HL-60/S4 treated with phorbol 12-myristate 13-acetate at 8.2 ng/mL for 4 days and 3 days (cell line): ENCODE results near the gene ELL.
"Not testable (repeated sequence)": the region's sequence is repeated elsewhere in the genome, so short reads cannot be mapped to it uniquely, and the experiment has no call there.

Experiments
- in situ Hi-C: fragments of 300-500 bp; cut with MboI; formaldehyde crosslinking; loops from 2 replicates; pipeline ENCODE4 v1.15.0; 2022; ENCODE audit warnings: low sequenced_read_pairs

Gene ELL

DNA sequence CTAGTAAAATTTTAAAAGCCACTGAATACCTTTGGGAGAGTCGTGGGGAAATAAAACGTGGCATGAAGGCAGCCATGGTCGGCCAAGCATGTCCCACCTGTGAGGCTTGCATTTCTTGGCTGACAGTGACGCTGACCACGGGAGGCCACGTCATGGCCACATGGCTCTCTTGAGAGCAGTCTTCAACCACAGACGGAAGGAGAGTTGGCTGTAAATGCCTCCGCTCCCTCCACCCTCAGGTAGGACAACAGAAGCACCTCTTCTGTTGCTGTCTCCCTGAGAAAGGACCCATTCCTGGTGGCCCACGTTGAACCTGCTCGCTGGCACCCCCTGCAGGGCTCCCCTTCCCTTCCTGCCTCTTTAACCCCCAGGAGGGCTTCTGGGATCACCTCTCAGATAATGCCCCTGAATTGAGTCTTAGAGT is 113.8 kb downstream of the ELL start:
- in situ Hi-C loops, result no loop called here

DNA sequence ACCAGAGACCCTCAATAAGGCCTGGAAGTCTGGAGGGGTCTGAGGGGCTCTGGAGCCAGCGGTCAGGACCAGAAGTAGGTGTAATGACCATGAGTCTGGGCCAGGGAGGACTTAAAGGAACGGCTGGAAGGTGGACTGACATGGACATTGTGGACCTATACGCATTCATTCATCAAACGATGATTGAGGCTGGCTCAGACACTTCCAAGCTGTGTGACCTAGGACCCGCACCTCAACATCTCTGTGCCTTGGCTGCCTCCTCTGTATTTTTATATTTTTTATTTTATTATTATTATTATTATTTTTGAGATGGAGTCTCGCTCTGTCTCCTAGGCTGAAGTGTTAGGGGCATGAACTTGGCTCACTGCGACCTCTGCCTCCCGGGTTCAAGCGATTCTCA is 115.1 kb downstream of the ELL start:
- in situ Hi-C loops, result no loop called here

DNA sequence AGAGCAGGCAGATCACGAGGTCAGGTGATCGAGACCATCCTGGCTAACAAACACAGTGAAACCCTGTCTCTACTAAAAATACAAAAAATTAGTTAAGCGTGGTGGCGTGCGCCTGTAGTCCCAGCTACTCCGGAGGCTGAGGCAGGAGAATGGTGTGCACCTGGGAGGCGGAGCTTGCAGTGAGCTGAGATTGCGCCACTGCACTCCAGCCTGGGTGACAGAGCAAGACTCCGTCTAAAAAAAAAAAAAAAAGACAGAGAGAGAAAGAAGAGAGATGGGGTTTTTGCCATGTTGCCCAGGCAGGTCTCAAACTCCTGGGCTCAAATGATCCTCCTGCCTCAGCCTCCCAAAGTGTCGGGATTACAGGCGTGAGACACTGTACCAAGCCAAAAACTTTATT is 116.1 kb downstream of the ELL start:
- in situ Hi-C loops, result not testable (repeated sequence)

DNA sequence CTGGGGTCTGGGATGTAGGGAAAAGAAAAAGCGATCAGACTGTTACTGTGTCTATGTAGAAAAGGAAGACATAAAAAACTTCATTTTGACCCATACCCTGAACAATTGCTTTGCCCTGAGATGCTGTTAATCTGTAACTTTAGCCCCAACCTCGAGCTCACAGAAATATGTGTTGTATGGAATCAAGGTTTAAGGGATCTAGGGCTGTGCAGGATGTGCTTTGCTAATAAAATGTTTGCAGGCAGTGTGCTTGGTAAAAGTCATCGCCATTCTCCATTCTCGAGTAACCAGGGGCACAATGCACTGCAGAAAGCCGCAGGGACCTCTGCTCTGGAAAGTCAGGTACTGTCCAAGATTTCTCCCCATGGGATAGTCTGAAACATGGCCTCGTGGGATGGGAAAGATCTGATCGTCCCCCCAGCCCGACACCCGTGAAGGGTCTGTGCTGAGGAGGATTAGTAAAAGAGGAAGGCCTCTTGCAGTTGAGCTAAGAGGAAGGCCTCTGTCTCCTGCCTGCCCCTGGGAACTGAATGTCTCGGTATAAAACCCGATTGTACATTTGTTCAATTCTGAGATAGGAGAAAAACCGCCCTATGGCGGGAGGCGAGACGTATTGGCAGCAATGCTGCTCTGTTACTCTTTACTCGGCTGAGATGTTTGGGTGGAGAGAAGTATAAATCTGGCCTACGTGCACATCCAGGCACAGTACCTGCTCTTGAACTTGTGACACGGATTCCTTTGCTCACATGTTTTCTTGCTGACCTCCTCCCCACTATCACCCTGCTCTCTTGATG is 119.2 kb downstream of the ELL start:
- in situ Hi-C loops, result not testable (repeated sequence)

DNA sequence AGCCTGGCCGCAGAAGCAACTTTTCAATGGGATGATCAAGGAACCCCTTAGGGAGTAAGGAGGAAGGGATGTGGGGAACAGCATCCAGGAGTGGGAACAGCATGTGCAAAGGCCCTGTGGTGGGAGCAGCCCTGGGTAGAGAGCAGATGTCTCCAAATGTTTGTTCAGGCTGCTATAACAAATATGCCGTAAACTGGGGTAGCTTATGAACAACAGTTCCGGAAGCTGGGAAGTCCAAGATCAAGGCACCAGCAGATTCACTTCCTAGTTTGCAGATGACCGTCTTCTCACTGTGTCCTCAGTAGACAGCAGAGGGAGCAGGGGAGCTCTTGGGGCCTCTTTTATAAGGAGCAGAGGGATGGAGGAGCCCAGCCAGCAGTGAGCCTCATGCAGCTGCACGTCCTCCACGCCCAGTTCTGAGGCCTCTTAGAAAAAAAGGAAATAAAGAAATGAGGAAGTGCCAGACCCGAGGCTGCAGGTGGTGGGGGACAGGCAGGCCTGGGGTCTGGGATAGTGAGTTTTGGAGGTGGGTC is 120.2 kb downstream of the ELL start:
- in situ Hi-C loops, result no loop called here

DNA sequence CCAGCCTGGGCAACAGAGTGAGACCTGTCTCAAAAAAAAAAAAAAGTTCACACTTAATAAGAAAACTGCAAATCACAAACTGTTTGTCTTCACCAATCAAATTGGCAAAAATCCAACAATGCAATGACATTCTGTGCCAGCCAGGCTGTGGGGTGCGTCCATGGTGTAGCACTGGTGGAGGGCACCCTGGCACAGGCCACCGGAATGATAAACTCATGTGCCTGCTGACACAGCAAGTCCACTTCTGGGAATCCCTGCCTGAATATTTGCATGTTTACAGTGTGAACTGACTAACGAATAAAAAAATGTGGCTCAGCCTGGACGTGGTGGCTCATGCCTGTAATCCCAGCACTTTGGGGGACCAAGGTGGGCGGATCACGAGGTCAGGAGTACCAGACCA is 122.9 kb downstream of the ELL start:
- in situ Hi-C loops, result no loop called here

DNA sequence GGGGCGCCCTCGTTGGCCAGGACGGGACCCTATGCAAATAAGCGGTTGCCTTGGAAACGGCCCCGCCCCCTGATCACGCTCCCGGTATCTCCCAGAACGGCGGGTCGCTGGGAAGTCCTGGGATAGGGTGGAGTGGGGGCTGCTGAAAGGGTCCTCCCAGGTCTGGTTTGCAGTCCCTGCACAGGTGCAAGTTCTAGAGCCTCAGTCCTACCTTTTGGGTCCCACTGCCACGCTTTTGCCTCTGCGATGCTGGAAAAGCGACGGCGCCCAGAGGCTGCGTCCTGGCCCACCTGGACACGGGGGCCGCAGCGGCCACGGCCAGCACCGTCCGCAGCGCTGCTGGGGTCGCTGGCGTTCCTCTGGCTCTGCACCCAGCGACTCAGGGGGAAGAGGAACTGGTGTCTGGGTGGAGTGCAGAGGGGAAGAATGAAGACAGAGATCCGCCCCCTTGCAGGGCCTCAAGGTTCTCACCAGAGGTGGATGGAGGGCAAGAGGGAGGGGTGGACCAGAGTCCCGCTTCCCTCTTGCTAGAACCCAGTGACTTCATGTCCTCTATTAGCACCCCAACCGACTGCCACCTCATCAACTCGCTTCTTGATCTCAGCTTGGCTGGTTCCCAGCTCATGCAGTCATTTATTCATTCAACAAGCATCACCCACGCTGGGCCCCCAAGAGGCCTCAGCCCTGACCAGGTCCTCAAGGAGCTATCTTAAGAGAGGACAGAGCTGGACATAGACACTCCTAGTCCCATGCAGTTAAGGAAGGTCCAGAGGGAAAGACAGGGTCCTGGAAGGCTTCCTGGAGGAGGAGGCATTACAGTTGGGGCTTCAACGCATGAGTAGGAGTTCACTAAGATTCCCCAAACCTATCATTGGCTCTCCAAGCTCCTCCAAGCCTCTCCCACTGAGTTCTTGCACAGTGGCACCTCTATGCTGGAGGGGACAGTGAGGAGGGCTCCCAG is 124.3 kb downstream of the ELL start, which contains the start of gene LRRC25:
LRRC25 (minus strand) TSS at position 381 of the 961 bp plus-strand sequence. CDS start 659 bp downstream, outside the sequence.
- in situ Hi-C loops, result no loop called here

DNA sequence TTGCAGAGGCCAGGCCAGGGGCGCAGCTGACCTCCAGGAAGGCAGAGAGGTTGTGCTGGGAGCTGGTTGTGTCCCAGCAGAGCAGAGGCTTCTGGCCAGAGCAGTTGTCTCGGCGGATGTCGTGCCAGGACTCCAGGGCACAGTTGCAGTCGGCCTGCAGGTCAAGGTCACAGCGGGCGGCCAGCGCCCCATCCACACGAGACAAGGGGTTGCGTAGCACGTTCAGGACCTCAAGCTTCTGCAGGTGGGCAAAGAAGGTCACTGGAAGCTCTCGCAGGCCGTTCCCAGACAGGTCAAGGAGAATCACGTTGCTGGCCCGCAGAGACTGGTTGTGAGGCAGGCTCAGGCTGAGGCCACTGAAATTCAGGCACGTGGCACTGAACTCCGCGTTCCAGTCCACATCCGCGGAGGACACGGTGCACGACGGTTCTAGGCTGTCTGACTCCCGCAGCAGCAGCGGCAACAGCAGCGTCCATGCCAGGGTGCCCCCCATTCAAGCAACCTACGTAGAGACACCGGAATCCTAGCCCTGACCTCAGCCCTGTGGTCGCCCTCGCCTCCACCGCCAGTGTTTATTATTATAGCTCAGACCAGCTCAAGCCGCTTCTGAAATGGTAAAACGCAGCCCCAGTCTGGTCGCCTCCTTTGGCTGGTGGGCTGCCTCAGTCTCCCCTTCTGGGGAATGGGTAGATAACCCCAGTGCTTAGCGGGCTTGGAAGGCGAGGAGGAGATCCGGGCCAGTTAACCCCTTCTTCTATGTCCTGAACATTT is 125.2 kb downstream of the ELL start:
- in situ Hi-C loops, result no loop called here

DNA sequence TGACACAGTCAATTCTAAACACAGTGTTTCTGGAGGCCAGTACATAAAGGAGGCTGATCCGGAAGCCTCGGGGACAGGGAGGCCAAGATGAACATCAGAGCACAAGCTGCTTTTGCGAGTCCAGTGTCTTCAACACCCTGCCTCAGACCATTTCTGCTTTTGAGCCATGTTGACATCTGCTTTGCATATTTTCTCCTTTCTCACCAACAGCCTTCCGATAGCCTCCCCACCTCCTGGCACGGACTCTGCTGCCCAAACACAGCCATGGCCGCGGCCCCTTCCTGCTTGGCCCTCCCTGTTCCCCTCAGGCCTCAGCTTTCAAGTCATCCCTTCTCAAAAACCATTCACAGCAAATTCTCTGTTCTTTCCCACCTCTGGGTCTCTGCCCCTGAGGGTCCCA is 128.0 kb downstream of the ELL start:
- in situ Hi-C loops, result no loop called here

DNA sequence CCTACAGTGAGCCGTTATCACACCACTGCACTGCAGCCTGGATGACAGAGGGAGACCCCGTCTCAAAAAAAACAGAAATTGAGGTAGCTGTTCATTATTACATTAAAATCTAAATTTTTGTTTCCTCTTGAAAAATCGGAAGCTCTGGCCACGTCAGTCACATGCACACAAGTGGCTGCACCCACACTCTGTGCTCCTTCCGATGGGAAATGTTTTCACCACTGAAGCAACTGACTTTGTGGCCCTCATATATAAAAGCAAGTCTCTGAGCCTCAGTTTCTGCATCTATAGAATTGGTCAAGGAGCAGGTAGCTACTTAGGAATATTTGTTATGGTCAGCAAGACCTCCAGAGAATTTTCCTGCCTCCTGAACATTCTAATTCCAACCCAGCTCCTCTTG is 128.9 kb downstream of the ELL start:
- in situ Hi-C loops, result no loop called here
